Thoracic aorta (tissue), 2 donors: Measurements from ENCODE around the gene SKIDA1. TPM values are rescaled to one million over a fixed set of nuclear protein-coding genes. Genes with fewer than 3 reads are reported as not detected.
A peak's percentile ranks its signal among the peaks of the same experiment; 100 is the strongest.

Source experiments
- ATAC-seq: fragments of 150-250 bp; one replicate; pipeline ENCODE4 v1.8.0; 2017; ENCODE audit warnings: low read depth; ENCODE audit not compliant: insufficient number of reproducible peaks, low FRiP score
- DNase-seq: peaks from one replicate; pipeline ENCODE4 v3.0.0-alpha.2; 2020; ENCODE audit warnings: low spot score
- H3K27ac ChIP-seq, 2 donors: fragments of 200-600 bp; sonication (generic); 1 replicate in 1 of 2; 2 replicates in 1 of 2; pipeline ENCODE4 v1.5.1; 2016; ENCODE audit warnings: mild to moderate bottlenecking in 2 of 2, moderate library complexity in 2 of 2
- H3K27me3 ChIP-seq: fragments of 200-600 bp; sonication (generic); replicated peaks from 2 replicates; pipeline ENCODE4 v1.6.0; 2016; ENCODE audit warnings: mild to moderate bottlenecking; ENCODE audit not compliant: insufficient read depth
- H3K36me3 ChIP-seq: fragments of 200-600 bp; sonication (generic); one replicate; pipeline ENCODE4 v1.5.1; 2016
- H3K4me1 ChIP-seq, 2 donors: fragments of 200-600 bp; sonication (generic); 1 replicate in 1 of 2; 2 replicates in 1 of 2; pipeline versions ENCODE4 v1.5.1 to v1.6.0; 2016; ENCODE audit warnings: low read depth in 2 of 2, mild to moderate bottlenecking in 1 of 2; ENCODE audit not compliant: control insufficient read depth in 1 of 2
- H3K4me3 ChIP-seq: fragments of 200-600 bp; sonication (generic); 2 replicates; pipeline ENCODE4 v1.5.1; 2016; ENCODE audit warnings: mild to moderate bottlenecking
- H3K9me3 ChIP-seq: fragments of 200-600 bp; sonication (generic); 2 replicates; pipeline ENCODE4 v1.5.1; 2016
- CTCF ChIP-seq: fragments of 200-600 bp; sonication (generic); IDR thresholded peaks from one replicate; pipeline ENCODE4 v1.5.1; 2019; ENCODE audit warnings: antibody characterized with exemption
- total RNA-seq, 2 donors: library from RNA; depleted of rRNA; stranded (reverse); fragments of >200 nt; gene quantifications; one replicate each; pipeline versions ENCODE4 v1.1.0 to v1.2.3, GENCODE V29; 2016

Gene SKIDA1
- total RNA-seq, 2 donors from 2014 or later, result 0.71 to 5.3 TPM

- ATAC-seq (no peak), DNase-seq (no peak)
- H3K36me3 ChIP-seq, result no peaks in the 10 kb centered on the region
- TF ChIP-seq CTCF, result no peak
- H3K4me1 ChIP-seq, result peaks cover 3 to 8% of the 10 kb centered on the region in 2 donors
- no peak overlapping the region for H3K4me3 ChIP-seq
- no peaks in the 10 kb centered on the region for H3K27me3 ChIP-seq
- no peaks in the 10 kb centered on the region for H3K9me3 ChIP-seq
- H3K27ac ChIP-seq, result no peak overlapping the region
Measured at GRCh38 chr10:21511095-21511570, 14.3 kb downstream of the SKIDA1 start.

- no peak overlapping the region for H3K27ac ChIP-seq
- ATAC-seq, result no peak
Measured at GRCh38 chr10:21510241-21511094, 15.0 kb downstream of the SKIDA1 start.

GRCh38 chr10:21509341-21510240 lies 15.9 kb downstream of the SKIDA1 start:
- H3K4me3 ChIP-seq, result peak overlapping the region; percentile 71
- H3K36me3 ChIP-seq, result no peaks in the 10 kb centered on the region
- DNase-seq, result no peak
- H3K27me3 ChIP-seq, result no peaks in the 10 kb centered on the region
- no peaks in the 10 kb centered on the region for H3K4me1 ChIP-seq
- no peak overlapping the region for H3K27ac ChIP-seq
- H3K9me3 ChIP-seq, result no peaks in the 10 kb centered on the region
- no peak for TF ChIP-seq CTCF
- ATAC-seq, result no peak

More at GRCh38 chr10:21510241-21511094, 15.0 kb downstream of the SKIDA1 start:
- H3K36me3 ChIP-seq, result no peaks in the 10 kb centered on the region
- DNase-seq, result no peak
- no peaks in the 10 kb centered on the region for H3K27me3 ChIP-seq
- no peak for TF ChIP-seq CTCF
- H3K4me3 ChIP-seq, result peak overlapping the region; percentile 71
- peaks cover 0 to 2% of the 10 kb centered on the region in 2 donors for H3K4me1 ChIP-seq
- no peaks in the 10 kb centered on the region for H3K9me3 ChIP-seq

- ATAC-seq, result no peak
- H3K4me3 ChIP-seq, result no peak overlapping the region
- no peak for TF ChIP-seq CTCF
Measured at GRCh38 chr10:21508706-21509331, 16.7 kb downstream of the SKIDA1 start.

More at GRCh38 chr10:21508706-21509331, 16.7 kb downstream of the SKIDA1 start:
- Histone ChIP-seq H3K27ac (no peak overlapping the region), H3K9me3 (no peaks in the 10 kb centered on the region), H3K36me3 (no peaks in the 10 kb centered on the region), H3K27me3 (no peaks in the 10 kb centered on the region), H3K4me1 (no peaks in the 10 kb centered on the region)
- no peak for DNase-seq
